UCSD-AML1 (cell line): ENCODE data around the gene NOB1.
A peak's percentile ranks its signal among the peaks of the same experiment; 100 is the strongest.
"Not testable (repeated sequence)": the region's sequence is repeated elsewhere in the genome, so short reads cannot be mapped to it uniquely, and the experiment has no call there.

Experiments
- DNase-seq: peaks from one replicate; lab custom pipeline; 2025; ENCODE audit not compliant: unreplicated experiment; lab: John Stamatoyannopoulos, UW

Gene NOB1

GRCh38 chr16:69754469-69755310 lies at the start of gene NOB1:
TSS of gene NOB1 (minus strand) at chr16:69754926. CDS start at chr16:69754910, 16 bp downstream.
- peak; percentile 99 for DNase-seq

GRCh38 chr16:69804297-69804696 lies 49.6 kb upstream of the NOB1 start:
- DNase-seq, result no peak

- DNase-seq, result no peak
Observed at GRCh38 chr16:69799611-69800031, 44.9 kb upstream of the NOB1 start.

- no peak for DNase-seq
Observed at GRCh38 chr16:69798466-69798865, 43.7 kb upstream of the NOB1 start.

GRCh38 chr16:69796285-69797118 lies 41.8 kb upstream of the NOB1 start:
- no peak for DNase-seq

GRCh38 chr16:69794486-69794885 lies 39.8 kb upstream of the NOB1 start:
- DNase-seq, result no peak

- no peak for DNase-seq
Observed at GRCh38 chr16:69793526-69793925, 38.8 kb upstream of the NOB1 start.

GRCh38 chr16:69791391-69791847 lies 36.7 kb upstream of the NOB1 start:
- DNase-seq, result not testable (repeated sequence)

GRCh38 chr16:69787883-69788282 lies 33.2 kb upstream of the NOB1 start:
- no peak for DNase-seq

GRCh38 chr16:69784586-69784985 lies 29.9 kb upstream of the NOB1 start:
- DNase-seq, result no peak

- no peak for DNase-seq
Observed at GRCh38 chr16:69781118-69781517, 26.4 kb upstream of the NOB1 start.

- no peak for DNase-seq
Observed at GRCh38 chr16:69779724-69780123, 25.0 kb upstream of the NOB1 start.

GRCh38 chr16:69775563-69775962 lies 20.8 kb upstream of the NOB1 start:
- DNase-seq, result no peak

- no peak for DNase-seq
Observed at GRCh38 chr16:69773260-69773947, 18.7 kb upstream of the NOB1 start.

GRCh38 chr16:69771651-69771967 lies 16.9 kb upstream of the NOB1 start:
- DNase-seq, result no peak

GRCh38 chr16:69769404-69769803 lies 14.7 kb upstream of the NOB1 start:
- no peak for DNase-seq

- no peak for DNase-seq
Observed at GRCh38 chr16:69768666-69769065, 13.9 kb upstream of the NOB1 start.

- no peak for DNase-seq
Observed at GRCh38 chr16:69767459-69768229, 12.9 kb upstream of the NOB1 start.

- no peak for DNase-seq
Observed at GRCh38 chr16:69763599-69763942, 8.8 kb upstream of the NOB1 start.

- no peak for DNase-seq
Observed at GRCh38 chr16:69762814-69763598, 8.3 kb upstream of the NOB1 start.
